IMR-90 (cell line): ENCODE results near the gene NRF1. TPM values are rescaled to one million over a fixed set of nuclear protein-coding genes. Genes with fewer than 3 reads are reported as not detected.
A peak's percentile ranks its signal among the peaks of the same experiment; 100 is the strongest.

Source experiments
- ATAC-seq: fragments of 200-7000 bp; cut with Tn5 transposase; 2 replicates; pipeline ENCODE4 v1.9.1; 2020; ENCODE audit warnings: low read depth, mild to moderate bottlenecking, moderate library complexity
- BruUV-seq: library from RNA; stranded (reverse); fragments of 400-500 nt; replicated peaks from 2 replicates; lab custom pipeline; 2021; lab: Mats Ljungman, UMichigan
- CTCF ChIA-PET: fragments of 300-600 bp; formaldehyde crosslinking; extraction: SDS; loops from one replicate; lab custom pipeline; 2021; ENCODE audit warnings: antibody characterized with exemption; lab: Yijun Ruan, JAX
- POLR2A ChIA-PET: fragments of 300-600 bp; sonication (Branson Sonifier 250); formaldehyde crosslinking; loops from one replicate; lab custom pipeline; 2022; ENCODE audit warnings: antibody characterized with exemption; ENCODE audit not compliant: unreplicated experiment; lab: Charles Lee
- DNase-seq: peaks from one replicate; pipeline ENCODE4 v3.0.0; 2013
- H2AFZ ChIP-seq: replicated peaks from 2 replicates; pipeline ENCODE3; 2013; ENCODE audit warnings: low read length, mild to moderate bottlenecking; ENCODE audit not compliant: poor library complexity
- H2AK5ac ChIP-seq: 2 replicates; pipeline ENCODE4 v1.6.1; 2013; ENCODE audit warnings: low read depth, low read length, inconsistent platforms
- H2AK9ac ChIP-seq: replicated peaks from 2 replicates; pipeline ENCODE3; 2013; ENCODE audit warnings: mild to moderate bottlenecking, low read depth, low read length, moderate library complexity; ENCODE audit not compliant: poor library complexity
- H2BK120ac ChIP-seq: 2 replicates; pipeline ENCODE4 v1.6.1; 2013; ENCODE audit warnings: low read depth, low read length, inconsistent platforms
- H2BK15ac ChIP-seq: 3 replicates; pipeline ENCODE4 v1.6.1; 2013; ENCODE audit warnings: low read depth, low read length, inconsistent platforms
- H2BK20ac ChIP-seq: 2 replicates; pipeline ENCODE4 v1.6.1; 2013; ENCODE audit warnings: low read depth, mild to moderate bottlenecking, inconsistent platforms, low read length, moderate library complexity
- H2BK5ac ChIP-seq: 2 replicates; pipeline ENCODE4 v1.6.1; 2013; ENCODE audit warnings: mild to moderate bottlenecking, low read depth, low read length, inconsistent platforms; ENCODE audit not compliant: poor library complexity, severe bottlenecking
- H3K14ac ChIP-seq: replicated peaks from 2 replicates; pipeline ENCODE4 v1.6.1; 2013; ENCODE audit warnings: low read depth, low read length, inconsistent platforms
- H3K18ac ChIP-seq: 2 replicates; pipeline ENCODE4 v1.6.1; 2013; ENCODE audit warnings: low read depth, low read length, control low read depth
- H3K23ac ChIP-seq: 2 replicates; pipeline ENCODE4 v1.6.1; 2013; ENCODE audit warnings: low read depth, low read length, inconsistent platforms
- H3K27ac ChIP-seq: 2 replicates; pipeline ENCODE4 v1.5.1; 2013; ENCODE audit warnings: mild to moderate bottlenecking, control low read depth, low read length; ENCODE audit not compliant: insufficient read depth
- H3K27me3 ChIP-seq: 2 replicates; pipeline ENCODE4 v1.6.1; 2013; ENCODE audit warnings: low read length; ENCODE audit not compliant: control insufficient read depth, insufficient read depth
- H3K36me3 ChIP-seq: 2 replicates; pipeline ENCODE4 v1.6.1; 2013; ENCODE audit warnings: low read length, mixed read lengths; ENCODE audit not compliant: control insufficient read depth, insufficient read depth
- H3K4ac ChIP-seq: 2 replicates; pipeline ENCODE4 v1.6.1; 2013; ENCODE audit warnings: low read depth, low read length, inconsistent platforms
- H3K4me1 ChIP-seq: 2 replicates; pipeline ENCODE4 v1.6.1; 2013; ENCODE audit warnings: low read length, mixed read lengths; ENCODE audit not compliant: control insufficient read depth, insufficient read depth
- H3K4me2 ChIP-seq: 2 replicates; pipeline ENCODE4 v1.6.1; 2013; ENCODE audit warnings: low read depth, mild to moderate bottlenecking, control low read depth, low read length, moderate library complexity
- H3K4me3 ChIP-seq: 2 replicates; pipeline ENCODE4 v1.5.1; 2013; ENCODE audit warnings: low read depth, mild to moderate bottlenecking, control low read depth, low read length, moderate library complexity; ENCODE audit not compliant: insufficient read depth
- H3K56ac ChIP-seq: 2 replicates; pipeline ENCODE4 v1.6.1; 2013; ENCODE audit warnings: low read length, inconsistent platforms; ENCODE audit not compliant: insufficient read depth; ENCODE audit errors: extremely low read depth
- H3K79me1 ChIP-seq, 2 experiments: 2 replicates each; pipeline ENCODE4 v1.6.1; 2013; ENCODE audit warnings: low read length in 2 of 2, inconsistent platforms in 1 of 2, low read depth in 1 of 2
- H3K9ac ChIP-seq: 2 replicates; pipeline ENCODE4 v1.6.1; 2013; ENCODE audit warnings: low read depth, low read length, control low read depth
- H3K9me1 ChIP-seq: 2 replicates; pipeline ENCODE4 v1.6.1; 2013; ENCODE audit warnings: low read length, inconsistent platforms; ENCODE audit not compliant: insufficient read depth
- H3K9me3 ChIP-seq: 2 replicates; pipeline ENCODE4 v1.6.1; 2013; ENCODE audit warnings: low read length; ENCODE audit not compliant: control insufficient read depth, insufficient read depth
- H4K20me1 ChIP-seq: 2 replicates; pipeline ENCODE4 v1.6.1; 2013; ENCODE audit warnings: low read length, inconsistent platforms; ENCODE audit not compliant: insufficient read depth
- H4K5ac ChIP-seq: 2 replicates; pipeline ENCODE4 v1.6.1; 2013; ENCODE audit warnings: mild to moderate bottlenecking, low read depth, low read length, control low read depth
- H4K8ac ChIP-seq, 2 experiments: 2 replicates each; pipeline ENCODE4 v1.6.1; 2013; ENCODE audit warnings: low read depth in 2 of 2, low read length in 2 of 2, control low read depth in 1 of 2, inconsistent platforms in 1 of 2
- H4K91ac ChIP-seq: 2 replicates; pipeline ENCODE4 v1.6.1; 2013; ENCODE audit warnings: low read depth, low read length, inconsistent platforms; ENCODE audit not compliant: insufficient read depth
- BHLHE40 ChIP-seq: fragments of 150-350 bp; IDR thresholded peaks from 2 replicates; pipeline ENCODE4 v1.6.1; 2016; ENCODE audit warnings: mild to moderate bottlenecking, low read depth, low read length
- CEBPB ChIP-seq: IDR thresholded peaks from 2 replicates; pipeline ENCODE4 v1.6.1; 2012; ENCODE audit warnings: low read depth, low read length, improper control_type of control experiment
- CHD1 ChIP-seq: IDR thresholded peaks from 2 replicates; pipeline ENCODE4 v1.6.1; 2012; ENCODE audit warnings: low read depth, low read length, improper control_type of control experiment
- FOS ChIP-seq: fragments of 150-350 bp; IDR thresholded peaks from 2 replicates; pipeline ENCODE4 v1.6.1; 2016; ENCODE audit warnings: low read depth, low read length
- MAFK ChIP-seq: IDR thresholded peaks from 2 replicates; pipeline ENCODE4 v1.6.1; 2012; ENCODE audit warnings: low read depth, low read length, improper control_type of control experiment
- MAZ ChIP-seq: IDR thresholded peaks from 2 replicates; pipeline ENCODE4 v1.6.1; 2012; ENCODE audit warnings: low read depth, mild to moderate bottlenecking, low read length, improper control_type of control experiment, moderate library complexity, borderline replicate concordance
- MXI1 ChIP-seq: IDR thresholded peaks from 2 replicates; pipeline ENCODE4 v1.6.1; 2012; ENCODE audit warnings: low read depth, mild to moderate bottlenecking, low read length, moderate library complexity, borderline replicate concordance
- NFE2L2 ChIP-seq: fragments of 150-350 bp; IDR thresholded peaks from 2 replicates; pipeline ENCODE4 v1.6.1; 2016; ENCODE audit warnings: low read depth, mild to moderate bottlenecking, low read length
- POLR2A ChIP-seq: IDR thresholded peaks from 2 replicates; pipeline ENCODE4 v1.6.1; 2012; ENCODE audit warnings: mild to moderate bottlenecking, low read depth, low read length
- RCOR1 ChIP-seq: IDR thresholded peaks from 2 replicates; pipeline ENCODE4 v1.6.1; 2012; ENCODE audit warnings: mild to moderate bottlenecking, low read length, improper control_type of control experiment; ENCODE audit not compliant: insufficient replicate concordance
- RFX5 ChIP-seq: IDR thresholded peaks from 2 replicates; pipeline ENCODE4 v1.8.0; 2012; ENCODE audit warnings: low read depth, mild to moderate bottlenecking, low read length, moderate library complexity
- SMC3 ChIP-seq: fragments of 150-350 bp; IDR thresholded peaks from 2 replicates; pipeline ENCODE4 v1.6.1; 2016; ENCODE audit warnings: low read depth, mild to moderate bottlenecking, antibody characterized with exemption, low read length, moderate library complexity
- WGBS, 2 experiments: methylation state at CpG; one replicate each; pipeline versions ENCODE4 v1.1.5 to v1.1.7; 2013; ENCODE audit warnings: missing lambda C conversion rate in 2 of 2; ENCODE audit not compliant: insufficient read length in 1 of 2; ENCODE audit errors: extremely low coverage in 2 of 2; 5-methylcytosine and 5-hydroxymethylcytosine counted together
- dilution Hi-C: fragments of 300-500 bp; cut with HindIII; formaldehyde crosslinking; loops from one replicate; pipeline ENCODE4 v1.14.3; 2018; ENCODE audit warnings: low sequenced_read_pairs; ENCODE audit not compliant: unreplicated experiment
- in situ Hi-C: fragments of 300-500 bp; cut with MboI; formaldehyde crosslinking; loops from 3 replicates; pipeline ENCODE4 v1.14.3; 2019; ENCODE audit warnings: low sequenced_read_pairs, inconsistent platforms, mixed read lengths
- intact Hi-C: fragments of 100-400 bp; cut with micrococcal nuclease; formaldehyde crosslinking; loops from 2 replicates; pipeline ENCODE4 v1.10.0; 2022
- polyA plus RNA-seq, 3 experiments: library from polyadenylated mRNA; depleted of rRNA; stranded (reverse); fragments of >200 nt; gene quantifications; 2 replicates each; pipeline ENCODE4 v1.2.3, GENCODE V29; 2012; ENCODE audit warnings: low replicate concordance in 1 of 3
- total RNA-seq: library from RNA; depleted of rRNA; stranded (reverse); fragments of >200 nt; gene quantifications from 2 replicates; pipeline ENCODE4 v1.2.3, GENCODE V29; 2012
- TF ChIP-seq, protein P1 (sequence below): conservative IDR thresholded peaks from 2 replicates; pipeline ENCODE4 v1.5.1; 2012; ENCODE audit warnings: mild to moderate bottlenecking, low read depth, low read length, improper control_type of control experiment
- TF ChIP-seq, protein P2 (sequence below): fragments of 150-350 bp; IDR thresholded peaks from 2 replicates; pipeline ENCODE4 v1.6.1; 2017; ENCODE audit warnings: mild to moderate bottlenecking, antibody characterized with exemption, low read length, low read depth

Gene NRF1
- total and polyA plus RNA-seq, 2 of the 4 experiments (the other 2 are of a cell fraction), result 11.4 to 15.8 TPM

DNA sequence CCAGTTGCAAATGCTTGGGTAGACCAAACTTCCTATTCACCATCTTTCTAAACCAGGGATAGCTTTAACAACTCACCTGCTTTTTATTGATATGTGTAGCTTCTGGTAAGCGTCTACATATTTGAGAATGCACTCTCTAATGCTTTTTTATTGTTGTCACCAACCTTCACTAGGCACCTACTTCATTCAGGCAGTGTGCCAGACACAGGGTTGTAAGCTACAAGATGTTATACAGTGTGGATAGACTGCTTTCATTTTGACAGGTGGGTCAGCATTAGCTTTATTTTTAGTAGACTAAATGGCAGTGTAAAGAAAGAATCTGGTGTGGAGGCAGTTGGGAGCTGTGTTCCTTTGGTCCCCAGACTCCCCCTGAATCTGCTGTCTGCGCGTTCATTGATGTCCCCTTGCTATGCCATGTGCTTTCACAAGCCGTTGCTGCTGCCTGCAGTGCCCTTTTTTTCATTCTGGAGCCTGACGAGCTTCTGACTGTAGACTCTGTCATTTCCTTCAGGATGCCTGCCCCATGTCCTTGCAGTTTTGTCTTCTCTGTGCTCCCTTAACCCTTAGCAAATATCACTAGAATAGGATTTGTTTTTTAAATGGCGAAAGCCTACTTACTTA, 32.1 kb downstream of the NRF1 start:
- Histone ChIP-seq H2BK5ac (no peak overlapping the region), H4K8ac (no peak overlapping the region), H3K27ac (no peak overlapping the region), H3K18ac (no peak overlapping the region), H3K23ac (no peak overlapping the region), H4K91ac (no peak overlapping the region), H3K4me1 (peaks cover 10% of the 10 kb centered on the region), H3K9ac (no peak overlapping the region), H3K9me1 (no peaks in the 10 kb centered on the region), H3K36me3 (no peaks in the 10 kb centered on the region), H4K20me1 (0 out of 2 replicates have a peak, but pooled peaks cover 4% of the 10 kb centered on the region), H3K79me1 (peaks cover 30 to 31% of the 10 kb centered on the region in 2 experiments), H2BK20ac (no peak overlapping the region), H2AFZ (peak overlapping the region; percentile 3), H3K4ac (no peak overlapping the region), H3K4me2 (peak overlapping the region; percentile 1; the same call in 1 of the 2 replicates), H3K27me3 (no peaks in the 10 kb centered on the region), H2BK15ac (no peak overlapping the region), H2BK120ac (no peak overlapping the region), H2AK5ac (no peak overlapping the region), H3K4me3 (no peak overlapping the region), H3K9me3 (no peaks in the 10 kb centered on the region), H3K14ac (no peak overlapping the region), H3K56ac (no peak overlapping the region), H2AK9ac (no peak overlapping the region), H4K5ac (no peak overlapping the region)
- in situ Hi-C loops (loop anchor here (10.0 kb wide), 1 partner anchor 429 kb away; no protein-coding TSS in a partner anchor), dilution Hi-C loops (no loop called here), intact Hi-C loops (loop anchor here (1.0 to 2.0 kb wide), 2 partner anchors 276 to 425 kb away; no protein-coding TSS in a partner anchor)
- no TSS peak for BruUV-seq
- WGBS, 2 experiments, result 20% methylated on average over 1 of the region's 6 CpGs; no CpG with 5 or more reads in 1 of the 2 experiments
- ATAC-seq (no peak), DNase-seq (no peak)
- POLR2A ChIA-PET, result no interaction called here
- CTCF ChIA-PET, result interaction anchor here (0.7 to 2.5 kb wide), 5 partner anchors 10 to 430 kb away, joined by 3 to 12 read pairs (median 5); no protein-coding TSS in a partner anchor
- TF ChIP-seq SMC3, result no peak
- no peak for TF ChIP-seq BHLHE40
- TF ChIP-seq MAZ, result no peak
- no peak for TF ChIP-seq MXI1
- TF ChIP-seq NFE2L2, result no peak
- TF ChIP-seq CEBPB, result no peak
- no peak for TF ChIP-seq MAFK
- no peak for TF ChIP-seq POLR2A
- TF ChIP-seq RFX5, result no peak
- TF ChIP-seq, protein P1, sequence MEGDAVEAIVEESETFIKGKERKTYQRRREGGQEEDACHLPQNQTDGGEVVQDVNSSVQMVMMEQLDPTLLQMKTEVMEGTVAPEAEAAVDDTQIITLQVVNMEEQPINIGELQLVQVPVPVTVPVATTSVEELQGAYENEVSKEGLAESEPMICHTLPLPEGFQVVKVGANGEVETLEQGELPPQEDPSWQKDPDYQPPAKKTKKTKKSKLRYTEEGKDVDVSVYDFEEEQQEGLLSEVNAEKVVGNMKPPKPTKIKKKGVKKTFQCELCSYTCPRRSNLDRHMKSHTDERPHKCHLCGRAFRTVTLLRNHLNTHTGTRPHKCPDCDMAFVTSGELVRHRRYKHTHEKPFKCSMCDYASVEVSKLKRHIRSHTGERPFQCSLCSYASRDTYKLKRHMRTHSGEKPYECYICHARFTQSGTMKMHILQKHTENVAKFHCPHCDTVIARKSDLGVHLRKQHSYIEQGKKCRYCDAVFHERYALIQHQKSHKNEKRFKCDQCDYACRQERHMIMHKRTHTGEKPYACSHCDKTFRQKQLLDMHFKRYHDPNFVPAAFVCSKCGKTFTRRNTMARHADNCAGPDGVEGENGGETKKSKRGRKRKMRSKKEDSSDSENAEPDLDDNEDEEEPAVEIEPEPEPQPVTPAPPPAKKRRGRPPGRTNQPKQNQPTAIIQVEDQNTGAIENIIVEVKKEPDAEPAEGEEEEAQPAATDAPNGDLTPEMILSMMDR, result no peak
- no peak for TF ChIP-seq RCOR1
- TF ChIP-seq, protein P2, sequence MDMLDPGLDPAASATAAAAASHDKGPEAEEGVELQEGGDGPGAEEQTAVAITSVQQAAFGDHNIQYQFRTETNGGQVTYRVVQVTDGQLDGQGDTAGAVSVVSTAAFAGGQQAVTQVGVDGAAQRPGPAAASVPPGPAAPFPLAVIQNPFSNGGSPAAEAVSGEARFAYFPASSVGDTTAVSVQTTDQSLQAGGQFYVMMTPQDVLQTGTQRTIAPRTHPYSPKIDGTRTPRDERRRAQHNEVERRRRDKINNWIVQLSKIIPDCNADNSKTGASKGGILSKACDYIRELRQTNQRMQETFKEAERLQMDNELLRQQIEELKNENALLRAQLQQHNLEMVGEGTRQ, result no peak
- TF ChIP-seq CHD1, result no peak
- no peak for TF ChIP-seq FOS
